Measurements from ENCODE around the gene ZNF469.

ZNF469 gene

DNA sequence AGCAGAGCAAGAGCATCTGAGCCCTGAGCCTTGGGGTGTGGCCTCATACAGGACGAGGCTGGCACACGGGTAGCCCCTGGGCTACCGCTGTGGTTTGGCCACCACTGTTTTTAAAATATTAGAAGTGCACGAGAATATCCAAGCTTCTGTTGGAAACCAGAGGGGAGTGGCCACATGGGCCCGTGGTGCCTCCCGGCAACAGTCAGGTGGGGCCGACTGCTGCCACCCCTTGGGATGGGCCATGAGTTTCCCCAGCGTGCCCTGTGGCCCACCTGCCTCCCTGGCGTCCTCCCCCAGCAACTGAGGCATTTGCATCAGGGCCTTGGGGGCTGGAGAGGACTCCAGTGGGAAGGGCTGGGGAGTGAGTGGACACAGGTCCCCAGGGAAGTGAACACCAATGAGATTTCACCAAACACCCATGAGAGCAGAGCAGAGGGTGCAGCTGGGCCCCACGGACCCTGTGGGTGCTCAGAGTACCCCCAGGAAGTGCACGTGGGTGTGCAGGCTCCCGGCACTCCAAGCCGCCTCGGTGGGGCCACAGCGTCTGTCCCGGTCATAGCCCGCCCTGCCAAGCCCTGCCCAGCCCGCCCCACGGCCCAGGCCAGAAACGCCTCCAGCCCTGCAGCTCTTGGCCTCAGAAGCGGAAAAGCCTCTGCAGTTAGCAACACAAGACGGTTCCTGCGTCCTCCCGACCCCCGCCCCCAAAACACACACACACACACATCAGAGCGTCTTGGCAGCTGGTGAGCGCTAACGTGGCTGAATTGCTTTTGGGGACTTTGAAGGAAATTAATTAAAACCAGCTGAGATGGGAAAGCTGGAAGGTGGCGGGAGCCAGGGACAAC lies 22.7 kb downstream of the ZNF469 start:
- DNase-seq (ENCODE audit: low read depth, low spot score) = no peak
- POLR2A ChIA-PET = no interaction called here
- no peak overlapping the region for H3K4me3 ChIP-seq (ENCODE audit: low read depth, low read length)
- TF ChIP-seq, protein P1, sequence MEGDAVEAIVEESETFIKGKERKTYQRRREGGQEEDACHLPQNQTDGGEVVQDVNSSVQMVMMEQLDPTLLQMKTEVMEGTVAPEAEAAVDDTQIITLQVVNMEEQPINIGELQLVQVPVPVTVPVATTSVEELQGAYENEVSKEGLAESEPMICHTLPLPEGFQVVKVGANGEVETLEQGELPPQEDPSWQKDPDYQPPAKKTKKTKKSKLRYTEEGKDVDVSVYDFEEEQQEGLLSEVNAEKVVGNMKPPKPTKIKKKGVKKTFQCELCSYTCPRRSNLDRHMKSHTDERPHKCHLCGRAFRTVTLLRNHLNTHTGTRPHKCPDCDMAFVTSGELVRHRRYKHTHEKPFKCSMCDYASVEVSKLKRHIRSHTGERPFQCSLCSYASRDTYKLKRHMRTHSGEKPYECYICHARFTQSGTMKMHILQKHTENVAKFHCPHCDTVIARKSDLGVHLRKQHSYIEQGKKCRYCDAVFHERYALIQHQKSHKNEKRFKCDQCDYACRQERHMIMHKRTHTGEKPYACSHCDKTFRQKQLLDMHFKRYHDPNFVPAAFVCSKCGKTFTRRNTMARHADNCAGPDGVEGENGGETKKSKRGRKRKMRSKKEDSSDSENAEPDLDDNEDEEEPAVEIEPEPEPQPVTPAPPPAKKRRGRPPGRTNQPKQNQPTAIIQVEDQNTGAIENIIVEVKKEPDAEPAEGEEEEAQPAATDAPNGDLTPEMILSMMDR (IDR thresholded peaks at IDR 0.05; ENCODE audit: insufficient read depth, low read length, missing control alignments) = no peak
- CTCF ChIA-PET = interaction anchor here (0.8 to 1.4 kb wide), 5 partner anchors 12 to 39 kb away, joined by 3 to 4 read pairs (median 3); no protein-coding TSS in a partner anchor

DNA sequence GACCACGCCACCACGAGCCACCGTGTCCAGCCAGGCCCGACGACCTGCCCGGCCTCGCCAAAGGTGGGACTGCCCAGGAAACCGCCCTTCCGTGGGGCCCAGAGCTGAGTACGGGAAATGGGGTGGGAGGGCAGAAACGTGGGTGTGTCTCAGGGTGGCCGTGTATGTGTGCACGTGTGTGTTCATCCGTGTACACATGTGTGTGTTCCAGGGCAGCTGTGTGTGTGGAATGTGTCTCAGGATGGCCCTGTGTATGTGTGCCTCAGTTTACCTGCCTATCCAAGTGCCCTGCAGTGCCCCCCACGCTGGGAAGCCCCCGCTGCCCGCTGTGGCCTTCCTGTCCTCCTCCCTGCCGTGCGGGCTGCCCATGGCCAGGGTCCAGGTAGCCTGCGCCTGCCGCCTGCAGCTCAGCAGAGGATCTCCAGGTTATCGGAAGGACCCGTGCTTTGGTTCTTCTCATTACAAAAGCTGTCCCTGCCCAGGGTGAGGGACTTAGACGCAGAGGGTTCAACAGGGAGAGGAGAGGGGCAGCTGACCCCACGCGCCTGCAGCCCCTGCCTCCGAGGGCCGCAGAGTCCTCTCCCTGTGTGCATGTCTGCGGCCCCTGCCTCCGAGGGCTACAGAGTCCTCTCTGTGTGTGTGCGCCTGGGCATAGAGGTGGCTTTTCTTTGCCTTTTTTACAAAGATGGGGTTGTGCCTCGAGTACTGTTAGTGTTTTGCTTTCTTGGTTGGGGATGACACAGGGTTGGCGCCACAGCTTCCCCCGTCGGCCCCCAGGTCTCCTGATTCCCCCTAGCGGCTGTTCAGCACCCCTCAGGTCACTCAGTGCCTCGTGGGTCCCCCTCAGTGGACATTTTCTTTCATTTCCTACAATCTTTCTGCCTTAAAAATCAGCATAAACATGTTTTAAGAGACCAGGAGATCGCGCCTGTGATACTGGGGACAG lies 23.6 kb downstream of the ZNF469 start:
- TF ChIP-seq, protein P1 (IDR thresholded peaks at IDR 0.05; ENCODE audit: insufficient read depth, low read length, missing control alignments) = no peak
- DNase-seq (ENCODE audit: low read depth, low spot score) = no peak
- ChIA-PET POLR2A (no interaction called here), CTCF (interaction anchor here (0.6 to 1.4 kb wide), 2 partner anchors 18 to 31 kb away, joined by 3 to 4 read pairs; no protein-coding TSS in a partner anchor)
- H3K4me3 ChIP-seq (ENCODE audit: low read depth, low read length) = no peak overlapping the region

DNA sequence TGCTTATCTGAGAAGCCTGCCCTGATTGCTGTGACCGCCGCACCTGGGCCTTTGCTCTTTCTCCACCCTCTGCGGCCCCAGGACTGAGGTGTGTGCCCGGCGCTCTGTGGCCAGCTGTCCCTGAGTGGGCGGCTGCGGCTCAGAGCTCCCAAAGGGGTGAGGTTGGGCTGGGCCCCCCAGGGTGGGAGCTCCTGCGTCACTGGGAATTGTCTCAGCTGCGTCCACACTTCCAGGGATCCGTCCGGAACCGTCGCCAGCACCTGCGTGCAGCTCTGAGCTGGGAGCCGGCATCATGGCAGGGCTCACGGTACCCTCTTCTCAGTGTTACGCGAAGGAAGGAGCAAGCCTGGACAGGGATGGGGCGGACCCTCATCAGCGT lies 24.3 kb downstream of the ZNF469 start:
- H3K4me3 ChIP-seq (ENCODE audit: low read depth, low read length) = no peak overlapping the region
- TF ChIP-seq, protein P1 (IDR thresholded peaks at IDR 0.05; ENCODE audit: insufficient read depth, low read length, missing control alignments) = no peak
- DNase-seq (ENCODE audit: low read depth, low spot score) = no peak
- ChIA-PET CTCF (no interaction called here), POLR2A (no interaction called here)

DNA sequence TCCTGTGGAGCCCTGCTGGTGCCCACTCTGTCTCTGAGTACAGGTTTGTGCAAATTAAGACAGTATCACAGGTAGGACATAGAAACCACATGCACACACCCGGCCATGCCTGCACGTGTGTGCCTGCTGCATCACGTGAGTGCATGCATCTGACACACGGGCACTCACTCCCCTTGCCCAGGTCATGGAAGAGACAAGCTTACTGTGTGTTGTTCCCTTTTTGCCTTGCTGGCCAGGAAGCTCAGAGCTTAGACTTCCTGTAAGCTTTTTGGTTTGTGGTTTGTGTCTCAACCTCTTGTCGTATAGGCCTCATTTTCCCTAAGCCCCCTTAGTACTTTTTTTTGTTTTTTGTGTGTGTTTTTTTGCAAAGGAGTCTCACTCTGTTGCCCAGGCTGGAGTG lies 25.0 kb downstream of the ZNF469 start:
- ChIA-PET CTCF (interaction anchor here (0.6 to 0.9 kb wide), 3 partner anchors 10 to 450 kb away, joined by 3 read pairs; no protein-coding TSS in a partner anchor), POLR2A (no interaction called here)
- DNase-seq (ENCODE audit: low read depth, low spot score) = no peak
- no peak overlapping the region for H3K4me3 ChIP-seq (ENCODE audit: low read depth, low read length)
- TF ChIP-seq, protein P1 (IDR thresholded peaks at IDR 0.05; ENCODE audit: insufficient read depth, low read length, missing control alignments) = no peak

DNA sequence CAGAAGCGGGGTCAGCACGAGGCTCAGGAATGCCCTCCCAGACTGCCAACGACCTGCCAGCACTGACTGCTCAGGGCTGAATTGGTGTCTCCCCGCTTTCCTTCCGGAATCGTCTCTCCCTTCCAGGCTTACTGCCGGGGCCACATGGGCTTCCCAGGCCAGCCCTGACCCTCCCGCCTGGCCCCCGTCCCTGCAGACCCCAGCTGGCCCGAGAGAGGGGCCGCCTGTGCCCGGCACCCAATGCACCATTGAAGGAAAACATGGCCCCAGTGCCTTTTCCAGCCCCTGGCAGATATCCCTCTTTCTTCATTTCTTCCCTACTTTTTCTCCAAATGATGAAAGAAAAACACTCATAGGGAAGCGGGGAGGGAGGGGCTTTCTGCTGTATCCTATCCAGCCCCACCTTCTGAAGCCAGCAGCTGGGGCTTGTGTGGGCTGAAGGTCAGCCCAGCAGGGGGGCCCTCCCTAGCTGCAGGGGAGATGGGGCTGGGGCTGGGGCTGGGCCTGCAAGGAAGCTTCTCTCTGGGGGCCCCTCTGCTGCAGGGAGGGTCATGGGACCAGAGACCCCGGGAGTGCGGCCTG lies 25.9 kb downstream of the ZNF469 start:
- TF ChIP-seq, protein P1 (IDR thresholded peaks at IDR 0.05; ENCODE audit: insufficient read depth, low read length, missing control alignments) = no peak
- ChIA-PET POLR2A (no interaction called here), CTCF (interaction anchor here (0.9 kb wide), 1 partner anchor 16 kb away, joined by 3 read pairs; no protein-coding TSS in a partner anchor)
- no peak overlapping the region for H3K4me3 ChIP-seq (ENCODE audit: low read depth, low read length)
- DNase-seq (ENCODE audit: low read depth, low spot score) = no peak
